Measurements from ENCODE around the gene GALT.

GRCh38 chr9:34647084-34647403 lies 569 bp downstream of the GALT start:
- no peak for TF ChIP-seq POLR2AphosphoS5 (IDR thresholded peaks at IDR 0.05; ENCODE audit: low read depth)
- TF ChIP-seq, protein P1, sequence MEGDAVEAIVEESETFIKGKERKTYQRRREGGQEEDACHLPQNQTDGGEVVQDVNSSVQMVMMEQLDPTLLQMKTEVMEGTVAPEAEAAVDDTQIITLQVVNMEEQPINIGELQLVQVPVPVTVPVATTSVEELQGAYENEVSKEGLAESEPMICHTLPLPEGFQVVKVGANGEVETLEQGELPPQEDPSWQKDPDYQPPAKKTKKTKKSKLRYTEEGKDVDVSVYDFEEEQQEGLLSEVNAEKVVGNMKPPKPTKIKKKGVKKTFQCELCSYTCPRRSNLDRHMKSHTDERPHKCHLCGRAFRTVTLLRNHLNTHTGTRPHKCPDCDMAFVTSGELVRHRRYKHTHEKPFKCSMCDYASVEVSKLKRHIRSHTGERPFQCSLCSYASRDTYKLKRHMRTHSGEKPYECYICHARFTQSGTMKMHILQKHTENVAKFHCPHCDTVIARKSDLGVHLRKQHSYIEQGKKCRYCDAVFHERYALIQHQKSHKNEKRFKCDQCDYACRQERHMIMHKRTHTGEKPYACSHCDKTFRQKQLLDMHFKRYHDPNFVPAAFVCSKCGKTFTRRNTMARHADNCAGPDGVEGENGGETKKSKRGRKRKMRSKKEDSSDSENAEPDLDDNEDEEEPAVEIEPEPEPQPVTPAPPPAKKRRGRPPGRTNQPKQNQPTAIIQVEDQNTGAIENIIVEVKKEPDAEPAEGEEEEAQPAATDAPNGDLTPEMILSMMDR (conservative IDR thresholded peaks at IDR 0.05; ENCODE audit: low read depth in 2 of 2), result no peak; a peak in 1 of 4 replicates
- no peak for TF ChIP-seq CREB1 (CRISPR knock-in tag; IDR thresholded peaks at IDR 0.05; ENCODE audit: low read depth)
- no peak for TF ChIP-seq EZH2 (IDR thresholded peaks at IDR 0.05; ENCODE audit: low read depth, unreplicated experiment)
- TF ChIP-seq, protein P2, sequence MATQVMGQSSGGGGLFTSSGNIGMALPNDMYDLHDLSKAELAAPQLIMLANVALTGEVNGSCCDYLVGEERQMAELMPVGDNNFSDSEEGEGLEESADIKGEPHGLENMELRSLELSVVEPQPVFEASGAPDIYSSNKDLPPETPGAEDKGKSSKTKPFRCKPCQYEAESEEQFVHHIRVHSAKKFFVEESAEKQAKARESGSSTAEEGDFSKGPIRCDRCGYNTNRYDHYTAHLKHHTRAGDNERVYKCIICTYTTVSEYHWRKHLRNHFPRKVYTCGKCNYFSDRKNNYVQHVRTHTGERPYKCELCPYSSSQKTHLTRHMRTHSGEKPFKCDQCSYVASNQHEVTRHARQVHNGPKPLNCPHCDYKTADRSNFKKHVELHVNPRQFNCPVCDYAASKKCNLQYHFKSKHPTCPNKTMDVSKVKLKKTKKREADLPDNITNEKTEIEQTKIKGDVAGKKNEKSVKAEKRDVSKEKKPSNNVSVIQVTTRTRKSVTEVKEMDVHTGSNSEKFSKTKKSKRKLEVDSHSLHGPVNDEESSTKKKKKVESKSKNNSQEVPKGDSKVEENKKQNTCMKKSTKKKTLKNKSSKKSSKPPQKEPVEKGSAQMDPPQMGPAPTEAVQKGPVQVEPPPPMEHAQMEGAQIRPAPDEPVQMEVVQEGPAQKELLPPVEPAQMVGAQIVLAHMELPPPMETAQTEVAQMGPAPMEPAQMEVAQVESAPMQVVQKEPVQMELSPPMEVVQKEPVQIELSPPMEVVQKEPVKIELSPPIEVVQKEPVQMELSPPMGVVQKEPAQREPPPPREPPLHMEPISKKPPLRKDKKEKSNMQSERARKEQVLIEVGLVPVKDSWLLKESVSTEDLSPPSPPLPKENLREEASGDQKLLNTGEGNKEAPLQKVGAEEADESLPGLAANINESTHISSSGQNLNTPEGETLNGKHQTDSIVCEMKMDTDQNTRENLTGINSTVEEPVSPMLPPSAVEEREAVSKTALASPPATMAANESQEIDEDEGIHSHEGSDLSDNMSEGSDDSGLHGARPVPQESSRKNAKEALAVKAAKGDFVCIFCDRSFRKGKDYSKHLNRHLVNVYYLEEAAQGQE (IDR thresholded peaks at IDR 0.05; ENCODE audit: unreplicated experiment), result no peak
